Stimulated activated CD4-positive, alpha-beta T cell treated with anti-CD3 and anti-CD28 coated beads, TNF-alpha, amount 100 ng/mL, for 24 hours (primary cell): ENCODE data around the gene NOC2L.
"Not testable (repeated sequence)": the region's sequence is repeated elsewhere in the genome, so short reads cannot be mapped to it uniquely, and the experiment has no call there.

ENCODE experiments used
- DNase-seq, 3 experiments: peaks; one replicate each; pipeline ENCODE4 v3.0.0-alpha.2; 2020; ENCODE audit warnings: low read depth in 3 of 3

NOC2L gene

DNA sequence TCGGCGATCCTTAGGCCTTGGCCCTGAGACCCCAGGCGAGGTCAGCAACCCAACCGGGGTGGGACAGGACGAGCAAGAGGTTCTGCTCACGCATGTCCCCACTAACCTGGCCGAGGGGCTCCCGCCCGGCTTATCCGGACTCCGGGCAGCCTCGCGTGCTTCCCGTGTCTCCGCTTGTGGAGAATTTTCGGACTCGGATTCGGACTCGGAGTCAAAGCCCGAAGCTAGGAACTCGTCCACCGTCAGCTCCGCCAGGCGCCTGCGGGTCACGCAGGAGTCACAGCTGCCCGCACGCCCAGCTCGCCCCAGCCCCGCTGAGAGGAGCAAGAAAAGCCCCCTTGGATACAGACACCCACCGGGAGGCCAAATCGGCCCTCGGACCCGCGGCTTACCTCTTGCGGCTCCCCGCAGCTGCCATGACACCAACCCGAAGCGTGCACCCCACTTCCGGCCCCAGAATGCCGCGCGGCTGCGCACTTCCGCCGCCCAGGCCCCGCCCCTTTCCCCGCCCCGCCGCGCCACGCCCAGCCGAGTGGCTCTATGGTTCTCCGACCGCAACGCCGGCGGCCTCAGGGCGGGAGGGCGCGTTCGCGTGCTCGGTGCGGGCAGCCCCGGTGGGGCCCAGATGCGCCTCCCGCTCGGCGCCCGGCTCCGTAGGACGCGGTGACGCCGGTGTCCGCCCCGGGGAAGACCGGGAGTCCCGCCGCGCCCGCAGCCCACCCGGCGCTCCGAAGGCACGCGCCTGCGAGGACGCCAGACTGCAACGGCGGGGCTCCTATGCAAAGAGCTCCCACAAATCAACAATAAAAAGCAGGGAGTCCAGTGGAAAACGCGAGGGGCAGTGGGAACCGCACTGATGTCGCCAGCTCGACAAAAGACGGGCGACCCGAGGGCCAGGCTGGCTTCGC lies at the start of gene NOC2L:
Gene NOC2L (minus strand): TSS at position 434 of the 908 bp plus-strand sequence. CDS start 16 bp downstream, at position 418.
- DNase-seq = peak; percentile 93 to 97 (median 95)

DNA sequence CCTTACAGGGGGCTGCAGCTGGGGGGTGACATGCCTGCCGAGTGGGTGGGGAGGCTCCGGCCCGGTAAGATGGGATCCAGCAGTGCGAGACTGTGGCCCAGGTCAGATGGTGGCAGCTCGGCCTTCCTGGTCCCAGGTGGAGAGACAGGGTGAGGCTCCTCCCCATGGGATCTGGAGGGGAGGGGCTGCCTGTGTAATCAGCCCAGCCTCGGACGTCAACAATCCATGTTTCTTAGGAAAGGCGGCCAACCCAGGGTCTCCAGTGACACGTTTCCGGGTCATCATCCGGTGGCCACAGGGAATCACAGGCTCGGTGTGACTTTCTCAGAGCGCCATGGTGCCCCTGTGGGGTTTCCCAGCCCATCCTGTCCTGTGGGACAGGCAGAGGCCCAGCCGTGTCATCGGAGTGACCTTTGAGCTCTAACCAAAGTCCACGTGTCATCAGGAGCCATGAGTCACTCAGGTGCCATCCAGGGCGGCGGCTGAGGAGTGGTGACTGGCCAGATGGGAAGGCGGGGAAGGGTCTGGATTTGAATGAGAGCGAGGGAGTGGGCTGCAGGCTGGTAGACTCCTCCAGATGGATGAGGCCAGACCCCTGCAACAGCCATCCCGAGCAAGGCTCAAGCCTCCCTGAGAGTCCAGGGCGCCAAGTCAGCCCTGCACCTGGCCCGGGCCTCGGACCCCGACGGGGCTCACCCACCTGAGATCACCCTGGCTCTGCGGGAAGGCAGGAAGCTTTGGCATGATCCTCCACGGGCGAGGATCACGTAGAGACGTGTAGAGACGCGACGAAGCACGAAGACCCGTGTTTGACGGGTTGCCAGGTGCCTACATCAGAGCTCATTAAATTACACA lies 47.5 kb upstream of the NOC2L start:
- no peak for DNase-seq

DNA sequence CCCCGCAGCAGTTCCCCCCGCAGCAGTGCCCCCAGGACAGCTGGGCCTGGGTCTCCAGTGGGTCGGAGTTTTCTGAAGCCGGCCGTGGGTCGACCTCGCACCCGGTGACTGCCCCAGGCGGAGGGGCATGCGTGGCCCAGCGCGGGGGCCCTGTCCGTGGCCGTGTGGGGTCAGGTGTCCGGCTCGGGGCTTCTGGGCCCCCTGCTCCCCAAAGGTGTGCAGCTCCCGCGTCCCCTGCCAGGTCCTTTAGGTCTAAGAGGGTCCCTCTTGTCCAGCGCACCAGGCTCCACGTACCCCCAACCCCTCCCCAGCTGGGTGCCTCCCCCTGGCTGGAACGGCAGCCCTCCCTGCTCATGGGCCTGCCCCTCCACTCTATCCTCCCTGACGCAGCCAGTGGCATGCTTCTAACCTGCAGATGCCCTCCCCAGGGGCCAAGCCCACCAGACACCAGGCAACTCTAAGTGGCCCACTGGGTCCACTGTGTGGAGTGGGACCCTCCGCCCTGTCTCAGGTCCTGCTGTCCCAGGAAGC lies 46.8 kb upstream of the NOC2L start:
- no peak for DNase-seq

DNA sequence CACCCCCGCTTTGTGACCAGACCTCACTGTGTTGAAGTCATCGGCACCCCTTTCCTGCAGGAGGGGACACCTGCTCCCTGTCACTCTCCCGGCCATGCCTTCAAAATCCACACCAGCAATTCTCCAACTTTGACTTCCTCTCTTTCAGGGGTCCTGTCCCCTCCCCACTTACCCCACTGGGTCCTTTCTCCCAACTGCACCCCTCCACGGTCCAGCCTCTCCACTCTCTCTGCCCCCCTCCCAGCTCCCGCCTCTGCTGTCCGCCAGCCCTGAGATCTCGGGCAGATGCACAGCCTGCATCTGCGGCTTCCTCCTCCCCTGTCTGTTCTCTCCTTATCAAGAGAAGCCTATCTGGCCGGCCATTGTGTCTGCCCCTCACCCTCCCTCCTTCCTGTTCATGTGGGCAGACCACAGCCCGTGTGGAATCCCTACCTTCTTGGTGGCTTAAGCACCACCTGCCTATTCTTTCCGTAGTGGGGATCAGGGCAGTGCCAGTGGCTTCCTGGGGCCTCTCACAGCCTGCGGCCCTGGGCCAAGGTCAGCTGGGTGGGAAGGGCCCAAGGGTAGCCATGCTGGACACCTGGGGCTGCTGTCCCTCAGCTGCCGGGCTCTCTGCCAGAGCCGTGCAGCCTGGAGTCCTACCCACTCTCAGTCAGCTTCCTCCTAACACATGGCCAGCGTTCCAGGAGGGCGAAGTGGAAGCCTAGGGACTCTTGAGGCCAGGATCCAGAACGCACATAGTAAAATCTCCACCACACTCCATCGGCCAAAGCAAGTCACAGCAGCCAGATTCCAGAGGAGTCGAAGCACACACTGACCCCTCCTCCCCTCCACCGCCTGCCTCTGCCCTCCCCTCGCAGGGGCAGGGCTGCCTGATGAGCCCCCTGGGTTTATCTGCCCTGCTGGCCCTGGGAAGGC lies 46.0 kb upstream of the NOC2L start:
- no peak for DNase-seq

GRCh38 chr1:1004420-1004779 lies 45.3 kb upstream of the NOC2L start:
- no peak for DNase-seq

- DNase-seq = no peak
These were observed 44.8 kb upstream of the NOC2L start for GRCh38 chr1:1003618-1004419.

- no peak for DNase-seq
These were observed 42.2 kb upstream of the NOC2L start for GRCh38 chr1:1001057-1001783.

- peak; percentile 45 to 50 (median 47) for DNase-seq
These were observed 41.5 kb upstream of the NOC2L start for GRCh38 chr1:1000357-1001056.

DNA sequence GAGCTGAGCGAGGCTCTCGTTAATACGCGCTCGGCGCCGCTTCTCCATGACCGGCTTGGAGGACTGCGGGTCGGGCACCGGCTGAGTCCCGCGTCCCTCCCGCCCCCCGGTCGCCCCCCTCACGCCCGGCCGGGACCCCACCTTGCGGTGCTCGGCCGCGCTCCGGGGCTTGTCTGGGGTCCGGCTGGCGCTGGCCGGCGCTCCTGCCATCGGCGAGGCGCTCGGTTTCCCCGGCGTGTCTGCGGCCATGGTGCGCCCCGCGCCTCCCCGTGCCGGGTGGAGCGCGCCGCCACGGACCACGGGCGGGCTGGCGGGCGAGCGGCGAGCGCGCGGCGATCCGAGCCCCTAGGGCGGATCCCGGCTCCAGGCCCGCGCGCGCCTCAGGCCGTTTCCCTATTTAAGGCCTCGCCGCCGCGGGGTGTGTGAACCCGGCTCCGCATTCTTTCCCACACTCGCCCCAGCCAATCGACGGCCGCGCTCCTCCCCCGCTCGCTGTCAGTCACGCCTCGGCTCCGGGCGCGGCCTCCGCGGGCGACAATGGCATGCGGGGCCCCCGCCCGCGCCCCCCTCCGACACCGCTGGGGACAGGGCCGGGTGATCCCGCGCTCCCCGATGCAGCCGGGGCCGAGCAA lies 40.8 kb upstream of the NOC2L start, which contains the start of gene HES4:
Gene HES4 (minus strand): TSS at position 373 of the 632 bp plus-strand sequence. CDS start 124 bp downstream, at position 249.
- peak in 1 of 3 experiments; percentile 66 for DNase-seq

GRCh38 chr1:998995-999724 lies 40.1 kb upstream of the NOC2L start:
- no peak for DNase-seq

DNA sequence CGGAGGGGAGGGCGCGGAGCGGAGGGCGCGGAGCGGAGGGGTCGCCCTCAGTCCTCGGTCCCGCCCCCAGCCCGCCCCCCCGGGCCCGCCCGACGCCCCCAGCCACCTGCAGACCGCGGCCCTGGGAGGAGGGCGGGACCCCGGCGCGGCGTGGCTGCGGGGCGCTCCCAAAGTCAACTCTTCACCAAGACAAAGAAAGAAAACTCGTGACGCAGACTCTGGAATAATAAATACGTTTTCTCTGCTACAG lies 39.6 kb upstream of the NOC2L start:
- DNase-seq = no peak

DNA sequence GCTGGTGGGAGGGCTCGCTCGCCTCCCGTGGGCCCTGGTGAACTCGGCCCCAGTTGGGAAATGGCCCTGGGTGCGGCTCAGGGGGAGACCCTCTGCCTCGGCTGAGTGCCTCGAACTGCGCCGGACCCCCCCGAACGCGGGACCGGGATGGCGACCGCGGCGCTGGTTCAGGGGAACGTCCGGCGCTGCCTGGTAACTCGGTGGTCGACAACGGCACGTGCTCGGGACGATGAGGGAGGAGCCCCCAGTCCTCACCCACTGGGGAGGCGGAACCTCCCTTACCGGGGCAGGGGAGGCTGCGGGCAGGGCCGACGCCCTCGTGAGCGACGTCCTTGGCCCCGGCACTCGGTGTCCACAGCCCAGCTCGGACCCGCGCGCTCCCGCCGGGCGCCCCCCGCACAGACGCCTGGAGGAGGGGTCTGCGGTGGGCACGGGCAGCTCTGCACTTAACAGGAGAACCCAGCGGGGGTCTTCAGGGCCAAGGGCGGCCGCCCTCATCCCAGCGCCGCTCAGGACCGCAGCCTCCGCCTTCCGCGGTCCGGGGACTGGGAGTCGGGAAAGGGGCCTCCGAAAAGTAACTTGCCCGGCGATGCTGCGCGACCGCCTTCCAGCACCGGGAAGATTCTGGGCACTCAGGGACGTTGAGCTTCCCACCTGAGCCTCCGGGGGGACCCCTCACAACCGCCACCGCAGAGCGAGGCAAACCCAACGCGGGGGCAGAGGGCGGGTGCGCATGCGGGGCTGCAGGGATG lies 39.1 kb upstream of the NOC2L start:
- DNase-seq = no peak

DNA sequence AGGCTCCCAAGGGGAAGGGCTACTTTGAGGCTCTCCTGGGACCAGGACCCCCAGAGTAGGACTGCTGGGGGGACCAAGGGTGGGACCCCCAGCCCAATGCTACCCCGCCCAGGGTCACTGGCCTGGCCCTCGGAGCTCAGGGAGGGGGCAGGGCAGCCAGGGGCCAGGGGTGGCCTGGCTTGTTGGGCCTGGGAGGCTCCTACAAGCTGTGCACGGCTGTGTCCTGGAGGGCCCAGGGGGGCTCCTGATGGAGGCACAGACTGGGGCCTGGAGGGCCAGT lies 38.6 kb upstream of the NOC2L start:
- no peak for DNase-seq

DNA sequence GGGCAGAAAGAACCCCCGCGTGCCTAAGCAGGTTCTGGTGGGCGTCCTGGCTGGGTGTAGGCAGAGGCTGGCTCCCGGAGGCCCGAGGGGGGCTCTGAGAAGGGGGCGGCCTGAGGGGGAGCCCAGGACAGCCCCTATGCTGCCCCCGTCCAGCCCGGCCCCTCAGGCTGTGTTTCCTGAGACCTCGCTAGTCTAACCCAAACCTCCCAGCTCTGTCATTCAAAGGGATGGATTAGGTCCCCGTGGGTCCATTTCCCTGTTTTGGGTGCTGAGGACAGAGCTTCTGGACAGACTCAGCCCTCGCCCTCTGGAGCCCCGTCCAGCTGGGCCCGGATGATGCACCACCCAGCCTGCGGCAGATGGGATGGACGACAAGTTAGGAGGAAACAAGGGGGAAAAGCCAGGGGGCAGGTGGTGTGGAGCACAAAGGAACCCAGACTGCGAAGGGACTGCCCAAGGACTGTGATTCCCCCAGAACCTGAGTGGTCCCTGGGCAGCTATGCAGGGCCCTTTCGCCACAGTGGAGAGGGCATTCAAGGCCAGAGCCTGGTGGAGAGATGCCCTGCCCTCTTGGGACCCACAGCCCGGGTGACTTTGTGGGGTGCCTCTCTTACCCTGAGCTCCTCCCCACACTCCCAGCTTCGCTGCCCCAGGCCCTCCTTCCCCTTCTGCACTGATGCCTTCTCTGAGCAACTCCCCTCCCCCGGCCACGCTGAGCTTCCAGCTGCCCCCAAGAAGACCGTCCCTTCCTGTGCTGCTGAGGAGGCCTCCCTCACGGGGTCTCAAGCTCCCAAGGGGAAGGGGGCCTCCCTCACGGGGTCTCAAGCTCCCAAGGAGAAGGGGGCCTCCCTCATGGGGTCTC lies 38.0 kb upstream of the NOC2L start:
- no peak for DNase-seq

DNA sequence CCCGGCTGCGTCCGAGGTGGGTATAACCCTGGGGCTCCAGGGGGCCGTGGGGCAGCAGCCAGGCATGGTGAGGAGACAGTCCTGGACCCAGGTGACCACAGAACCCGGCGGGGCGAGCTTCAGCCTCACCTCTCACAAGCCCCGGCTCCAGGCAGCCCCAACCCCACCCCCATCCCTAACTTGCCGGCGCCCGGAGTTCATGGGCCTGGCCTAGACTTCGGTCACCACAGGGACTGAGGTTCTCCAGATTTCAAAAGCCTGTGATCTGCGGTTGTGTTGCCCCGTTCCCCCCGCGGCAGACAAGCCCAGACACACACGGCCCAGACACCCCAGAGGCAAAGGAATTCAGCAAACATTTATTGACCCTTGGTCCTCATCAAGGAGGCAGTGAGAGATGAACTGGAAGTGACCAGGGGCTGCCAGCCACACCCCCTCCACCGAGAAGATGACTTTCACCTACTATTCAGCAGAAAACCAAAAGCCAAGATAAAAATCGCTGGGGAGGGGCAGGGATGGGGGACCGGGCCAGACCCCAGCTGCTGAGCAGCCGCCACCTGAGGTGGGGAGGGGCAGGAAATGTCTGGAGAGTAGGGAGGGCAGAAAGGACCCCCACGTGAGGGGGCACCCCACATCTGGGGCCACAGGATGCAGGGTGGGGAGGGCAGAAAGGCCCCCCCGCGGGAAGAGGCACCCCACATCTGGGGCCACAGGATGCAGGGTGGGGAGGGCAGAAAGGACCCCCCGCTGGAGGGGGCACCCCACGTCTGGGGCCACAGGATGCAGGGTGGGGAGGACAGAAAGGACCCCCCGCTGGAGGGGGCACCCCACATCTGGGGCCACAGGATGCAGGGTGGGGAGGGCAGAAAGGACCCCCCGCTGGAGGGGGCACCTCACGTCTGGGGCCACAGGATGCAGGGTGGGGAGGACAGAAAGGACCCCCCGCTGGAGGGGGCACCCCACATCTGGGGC lies 36.9 kb upstream of the NOC2L start:
- no peak for DNase-seq

GRCh38 chr1:994546-994945 lies 35.5 kb upstream of the NOC2L start:
- not testable (repeated sequence) for DNase-seq
